NOMO-1 treated with DMSO at 0.1 percent for 48 hours (cell line): ENCODE measurements around the gene SERBP1.

Source experiments
- DNase-seq: peaks from one replicate; lab custom pipeline; 2025; ENCODE audit not compliant: unreplicated experiment; lab: John Stamatoyannopoulos, UW

The SERBP1 gene

DNA sequence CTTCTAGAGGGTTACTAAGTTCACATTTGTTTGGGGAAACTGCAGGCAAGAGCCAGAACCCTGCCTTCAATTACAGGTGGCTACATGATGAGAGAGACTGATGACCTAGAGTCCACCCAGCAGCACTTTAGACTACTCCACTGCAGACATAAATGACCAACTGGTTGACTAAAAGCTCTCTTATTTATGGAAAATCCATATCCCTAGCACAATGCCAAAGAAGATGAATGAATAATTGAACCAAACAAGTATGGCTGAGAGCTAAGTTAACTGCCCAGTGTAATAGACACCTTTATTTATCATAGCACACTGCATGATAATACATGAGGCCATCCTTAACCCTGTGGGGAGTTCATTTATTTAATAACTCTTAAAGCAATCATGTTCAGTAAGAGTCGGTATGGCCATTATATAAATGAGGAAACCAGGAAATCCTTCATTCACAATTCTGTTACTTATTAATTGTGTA lies 62.1 kb downstream of the SERBP1 start:
- no peak for DNase-seq

DNA sequence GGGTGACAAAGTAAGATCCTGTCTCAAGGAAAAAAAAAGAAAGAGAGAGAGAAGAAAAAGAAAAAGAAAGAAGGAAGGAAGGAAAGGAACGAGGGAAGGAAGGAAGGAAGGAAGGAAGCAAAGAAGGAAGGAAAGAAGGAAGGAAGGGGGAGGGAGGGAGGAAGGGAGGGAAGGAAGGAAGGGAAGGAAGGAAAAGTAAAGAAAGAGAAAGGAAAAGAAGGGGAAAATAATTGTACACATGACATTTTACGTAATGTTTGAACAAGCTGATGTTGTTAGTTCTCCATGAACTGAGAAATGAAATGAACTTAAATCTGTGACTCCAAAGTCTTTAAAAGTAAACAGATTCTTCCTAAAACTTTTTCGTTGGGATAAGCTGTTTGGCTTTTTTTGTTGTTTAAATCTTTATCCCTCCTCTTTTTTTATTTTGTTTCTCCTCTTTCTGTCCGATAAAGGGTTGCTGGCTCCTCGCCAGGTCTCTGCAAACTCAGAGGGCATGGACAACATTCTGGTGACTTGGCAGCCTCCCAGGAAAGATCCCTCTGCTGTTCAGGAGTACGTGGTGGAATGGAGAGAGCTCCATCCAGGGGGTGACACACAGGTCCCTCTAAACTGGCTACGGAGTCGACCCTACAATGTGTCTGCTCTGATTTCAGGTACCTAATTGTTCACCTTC lies 62.7 kb downstream of the SERBP1 start:
- no peak for DNase-seq

DNA sequence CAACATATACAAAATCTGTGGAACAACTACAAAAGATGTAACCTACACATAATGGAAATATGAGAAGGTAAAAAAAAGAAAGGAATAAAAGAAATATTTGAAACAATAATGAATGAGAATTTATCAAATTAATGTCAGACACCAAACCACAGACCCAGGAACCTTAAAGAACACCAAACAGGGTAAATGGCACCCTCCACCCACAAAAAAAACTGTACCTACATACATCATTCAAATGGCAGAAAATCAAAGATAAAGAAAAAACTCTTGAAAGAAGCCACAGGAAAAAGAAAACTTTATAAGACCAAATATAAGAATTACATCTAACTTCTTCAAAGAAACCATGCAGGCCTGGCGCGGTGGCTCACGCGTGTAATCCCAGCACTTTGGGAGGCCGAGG lies 68.6 kb downstream of the SERBP1 start:
- no peak for DNase-seq

DNA sequence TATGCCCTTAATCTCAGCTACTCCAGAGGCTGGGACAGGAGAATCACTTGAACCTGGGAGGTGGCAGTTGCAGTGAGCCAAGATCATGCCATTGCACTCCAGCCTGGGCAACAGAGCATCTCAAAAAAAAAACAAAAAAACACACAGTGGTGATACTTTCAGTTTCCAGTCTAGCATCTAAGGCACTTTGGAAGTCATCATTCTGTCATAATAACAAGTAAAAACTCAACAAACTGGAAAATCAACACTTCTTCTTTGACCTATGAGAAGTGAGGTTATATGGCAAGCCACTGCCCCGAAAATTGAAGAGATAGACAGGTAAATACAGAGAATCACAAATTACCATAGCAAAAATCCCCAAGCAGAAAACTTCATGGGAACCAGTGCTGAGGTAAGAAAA lies 70.6 kb downstream of the SERBP1 start:
- no peak for DNase-seq
